ENCODE data around the gene DMKN.

Gene DMKN

GRCh38 chr19:35545855-35546381 is 32.5 kb upstream of the DMKN start:
- no peak overlapping the region for H2AK5ac ChIP-seq (ENCODE audit: low read length)
- H2BK120ac ChIP-seq (ENCODE audit: low read depth, low read length) = no peak overlapping the region
- H4K8ac ChIP-seq (ENCODE audit: low read depth, low read length) = peak overlapping the region; percentile 69
- peaks cover 30% of the 10 kb centered on the region for H3K79me1 ChIP-seq (ENCODE audit: low read length)
- DNase-seq = peak; percentile 44
- peak overlapping the region; percentile 43 for H3K18ac ChIP-seq (ENCODE audit: low read length)
- H2BK15ac ChIP-seq (replicated peaks; ENCODE audit: low read depth) = no peak overlapping the region
- H3K79me2 ChIP-seq (ENCODE audit: control insufficient read depth, insufficient read depth, low read length) = peaks cover 21% of the 10 kb centered on the region
- peak overlapping the region; percentile 71 for H3K4me2 ChIP-seq (ENCODE audit: low read length)
- peaks cover 6% of the 10 kb centered on the region for H3K4me1 ChIP-seq (ENCODE audit: control insufficient read depth, low read depth, low read length)
- peak overlapping the region; percentile 96 for H3K9ac ChIP-seq (ENCODE audit: low read length)
- H3K27me3 ChIP-seq (ENCODE audit: insufficient read depth, low read length, poor library complexity) = no peaks in the 10 kb centered on the region
- WGBS (ENCODE audit: extremely low coverage, insufficient coverage, low lambda C conversion rate) = no CpG with 5 or more reads among the region's 27 CpGs
- peak overlapping the region; percentile 59 for H3K23ac ChIP-seq (ENCODE audit: low read length)
- peak overlapping the region; percentile 93 for H3K4me3 ChIP-seq (ENCODE audit: low read length)
- no peak overlapping the region for H3K27ac ChIP-seq (ENCODE audit: low read depth, low read length)
- peaks cover 2% of the 10 kb centered on the region for H3K36me3 ChIP-seq (ENCODE audit: control insufficient read depth, insufficient read depth, low read length)
- no peak overlapping the region for H4K5ac ChIP-seq (ENCODE audit: low read length)
- no peak overlapping the region for H2BK5ac ChIP-seq (ENCODE audit: low read length)
- peak overlapping the region; percentile 70 for H3K4ac ChIP-seq (ENCODE audit: low read depth, low read length)
- peak overlapping the region; percentile 97 for H3K56ac ChIP-seq (ENCODE audit: low read length)

- Histone ChIP-seq H3K36me3 (ENCODE audit: control insufficient read depth, insufficient read depth, low read length) (peaks cover 2% of the 10 kb centered on the region), H3K27ac (ENCODE audit: low read depth, low read length) (no peak within 1 kb of the TSS)
Measured at GRCh38 chr19:35545001-35545854, 31.8 kb upstream of the DMKN start, which contains the start of gene TMEM147. Gene TMEM147 (plus strand): TSS chr19:35545626. CDS start chr19:35545740, 114 bp downstream.

GRCh38 chr19:35544110-35544802 is 30.8 kb upstream of the DMKN start:
- no peaks in the 10 kb centered on the region for H3K27me3 ChIP-seq (ENCODE audit: insufficient read depth, low read length, poor library complexity)
- no peak overlapping the region for H4K5ac ChIP-seq (ENCODE audit: low read length)
- no peak overlapping the region for H2BK120ac ChIP-seq (ENCODE audit: low read depth, low read length)
- peak overlapping the region; percentile 97 for H3K56ac ChIP-seq (ENCODE audit: low read length)
- no CpG with 5 or more reads among the region's 3 CpGs for WGBS (ENCODE audit: extremely low coverage, insufficient coverage, low lambda C conversion rate)
- peaks cover 2% of the 10 kb centered on the region for H3K36me3 ChIP-seq (ENCODE audit: control insufficient read depth, insufficient read depth, low read length)
- no peak overlapping the region for H3K4ac ChIP-seq (ENCODE audit: low read depth, low read length)
- no peak for DNase-seq
- no peak overlapping the region for H4K8ac ChIP-seq (ENCODE audit: low read depth, low read length)
- peaks cover 21% of the 10 kb centered on the region for H3K79me2 ChIP-seq (ENCODE audit: control insufficient read depth, insufficient read depth, low read length)
- peaks cover 6% of the 10 kb centered on the region for H3K4me1 ChIP-seq (ENCODE audit: control insufficient read depth, low read depth, low read length)
- peak overlapping the region; percentile 87 for H3K4me3 ChIP-seq (ENCODE audit: low read length)
- H3K9ac ChIP-seq (ENCODE audit: low read length) = peak overlapping the region; percentile 92
- no peak overlapping the region for H3K27ac ChIP-seq (ENCODE audit: low read depth, low read length)
- no peak overlapping the region for H3K18ac ChIP-seq (ENCODE audit: low read length)
- peak overlapping the region; percentile 5 for H2AK5ac ChIP-seq (ENCODE audit: low read length)
- H3K4me2 ChIP-seq (ENCODE audit: low read length) = peak overlapping the region; percentile 93
- no peak overlapping the region for H2BK5ac ChIP-seq (ENCODE audit: low read length)
- H3K23ac ChIP-seq (ENCODE audit: low read length) = peak overlapping the region; percentile 20
- H3K79me1 ChIP-seq (ENCODE audit: low read length) = peaks cover 30% of the 10 kb centered on the region
- no peak overlapping the region for H2BK15ac ChIP-seq (replicated peaks; ENCODE audit: low read depth)

More at GRCh38 chr19:35545001-35545854, 31.8 kb upstream of the DMKN start, which contains the start of gene TMEM147:
- Histone ChIP-seq H3K79me2 (ENCODE audit: control insufficient read depth, insufficient read depth, low read length) (peaks cover 21% of the 10 kb centered on the region), H2AK5ac (ENCODE audit: low read length) (peak within 1 kb of the TSS; percentile 93), H3K4me1 (ENCODE audit: control insufficient read depth, low read depth, low read length) (peaks cover 6% of the 10 kb centered on the region), H3K9ac (ENCODE audit: low read length) (peak within 1 kb of the TSS; percentile 96), H3K27me3 (ENCODE audit: insufficient read depth, low read length, poor library complexity) (no peaks in the 10 kb centered on the region), H2BK120ac (ENCODE audit: low read depth, low read length) (no peak within 1 kb of the TSS), H4K5ac (ENCODE audit: low read length) (no peak within 1 kb of the TSS), H3K23ac (ENCODE audit: low read length) (peak within 1 kb of the TSS; percentile 59), H2BK5ac (ENCODE audit: low read length) (no peak within 1 kb of the TSS), H3K56ac (ENCODE audit: low read length) (peak within 1 kb of the TSS; percentile 97), H3K4me3 (ENCODE audit: low read length) (peak within 1 kb of the TSS; percentile 93), H3K4me2 (ENCODE audit: low read length) (peak within 1 kb of the TSS; percentile 93), H2BK15ac (replicated peaks; ENCODE audit: low read depth) (no peak within 1 kb of the TSS), H3K79me1 (ENCODE audit: low read length) (peaks cover 30% of the 10 kb centered on the region), H3K18ac (ENCODE audit: low read length) (peak within 1 kb of the TSS; percentile 70), H4K8ac (ENCODE audit: low read depth, low read length) (peak within 1 kb of the TSS; percentile 69), H3K4ac (ENCODE audit: low read depth, low read length) (peak within 1 kb of the TSS; percentile 77)
- DNase-seq = peak; percentile 92
- WGBS (ENCODE audit: extremely low coverage, insufficient coverage, low lambda C conversion rate) = no CpG with 5 or more reads among the region's 85 CpGs

- no peak overlapping the region for H4K5ac ChIP-seq (ENCODE audit: low read length)
Measured at GRCh38 chr19:35543280-35544109, 30.0 kb upstream of the DMKN start.

GRCh38 chr19:35542209-35542608 is 28.8 kb upstream of the DMKN start:
- H3K18ac ChIP-seq (ENCODE audit: low read length) = no peak overlapping the region
- H3K56ac ChIP-seq (ENCODE audit: low read length) = no peak overlapping the region
- H3K4me1 ChIP-seq (ENCODE audit: control insufficient read depth, low read depth, low read length) = peaks cover 6% of the 10 kb centered on the region
- WGBS (ENCODE audit: extremely low coverage, insufficient coverage, low lambda C conversion rate) = no CpG with 5 or more reads among the region's 11 CpGs
- no peak overlapping the region for H3K4ac ChIP-seq (ENCODE audit: low read depth, low read length)
- DNase-seq = no peak
- H4K5ac ChIP-seq (ENCODE audit: low read length) = no peak overlapping the region
- H2BK120ac ChIP-seq (ENCODE audit: low read depth, low read length) = no peak overlapping the region
- H2BK5ac ChIP-seq (ENCODE audit: low read length) = no peak overlapping the region
- H3K9ac ChIP-seq (ENCODE audit: low read length) = no peak overlapping the region
- no peak overlapping the region for H3K23ac ChIP-seq (ENCODE audit: low read length)
- no peak overlapping the region for H3K27ac ChIP-seq (ENCODE audit: low read depth, low read length)
- H3K79me1 ChIP-seq (ENCODE audit: low read length) = peaks cover 27% of the 10 kb centered on the region
- no peak overlapping the region for H2BK15ac ChIP-seq (replicated peaks; ENCODE audit: low read depth)
- H4K8ac ChIP-seq (ENCODE audit: low read depth, low read length) = no peak overlapping the region
- H3K27me3 ChIP-seq (ENCODE audit: insufficient read depth, low read length, poor library complexity) = no peaks in the 10 kb centered on the region
- H3K4me2 ChIP-seq (ENCODE audit: low read length) = no peak overlapping the region
- H3K36me3 ChIP-seq (ENCODE audit: control insufficient read depth, insufficient read depth, low read length) = no peaks in the 10 kb centered on the region
- peaks cover 21% of the 10 kb centered on the region for H3K79me2 ChIP-seq (ENCODE audit: control insufficient read depth, insufficient read depth, low read length)
- H3K4me3 ChIP-seq (ENCODE audit: low read length) = no peak overlapping the region
- H2AK5ac ChIP-seq (ENCODE audit: low read length) = no peak overlapping the region

More at GRCh38 chr19:35543280-35544109, 30.0 kb upstream of the DMKN start:
- Histone ChIP-seq H3K4ac (ENCODE audit: low read depth, low read length) (no peak overlapping the region), H3K79me1 (ENCODE audit: low read length) (peaks cover 30% of the 10 kb centered on the region), H3K4me3 (ENCODE audit: low read length) (no peak overlapping the region), H2BK120ac (ENCODE audit: low read depth, low read length) (no peak overlapping the region), H3K36me3 (ENCODE audit: control insufficient read depth, insufficient read depth, low read length) (peaks cover 2% of the 10 kb centered on the region), H2BK5ac (ENCODE audit: low read length) (no peak overlapping the region), H3K27me3 (ENCODE audit: insufficient read depth, low read length, poor library complexity) (no peaks in the 10 kb centered on the region), H3K23ac (ENCODE audit: low read length) (no peak overlapping the region), H3K4me1 (ENCODE audit: control insufficient read depth, low read depth, low read length) (peaks cover 6% of the 10 kb centered on the region), H4K8ac (ENCODE audit: low read depth, low read length) (no peak overlapping the region), H3K9ac (ENCODE audit: low read length) (no peak overlapping the region), H3K27ac (ENCODE audit: low read depth, low read length) (no peak overlapping the region), H3K79me2 (ENCODE audit: control insufficient read depth, insufficient read depth, low read length) (peaks cover 21% of the 10 kb centered on the region), H3K56ac (ENCODE audit: low read length) (no peak overlapping the region), H3K4me2 (ENCODE audit: low read length) (no peak overlapping the region), H2AK5ac (ENCODE audit: low read length) (no peak overlapping the region), H2BK15ac (replicated peaks; ENCODE audit: low read depth) (no peak overlapping the region), H3K18ac (ENCODE audit: low read length) (no peak overlapping the region)
- no CpG with 5 or more reads among the region's 15 CpGs for WGBS (ENCODE audit: extremely low coverage, insufficient coverage, low lambda C conversion rate)
- no peak for DNase-seq

All from mesendoderm (in vitro differentiated cells).